GM21381 (cell line): ENCODE measurements around the gene COL25A1.
"Not testable (repeated sequence)": the region's sequence is repeated elsewhere in the genome, so short reads cannot be mapped to it uniquely, and the experiment has no call there.

ENCODE experiments used
- ATAC-seq: cut with Tn5 transposase; IDR thresholded peaks from one replicate; pipeline ENCODE4 v1.9.1; 2021; ENCODE audit warnings: mild to moderate bottlenecking, moderate library complexity; ENCODE audit not compliant: unreplicated experiment

The COL25A1 gene

DNA sequence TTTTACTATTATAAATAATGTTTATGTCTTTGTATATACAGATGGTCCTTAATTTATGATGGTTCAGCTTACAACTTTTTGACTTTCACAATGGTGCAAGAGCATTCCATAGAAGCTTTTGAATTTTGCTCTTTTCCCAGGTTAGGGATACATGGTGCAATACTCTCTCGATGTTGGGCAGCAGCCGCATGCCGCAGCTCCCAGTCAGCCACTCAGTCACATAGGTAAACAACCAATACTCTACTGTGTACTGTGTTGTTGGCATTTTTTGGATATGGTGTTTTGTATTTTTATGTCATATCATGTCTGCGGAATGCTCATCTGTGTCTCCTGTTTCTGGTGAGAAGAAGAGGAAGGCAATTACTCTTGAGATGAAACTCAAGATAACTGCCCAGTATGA lies 281.6 kb downstream of the COL25A1 start:
- no peak for ATAC-seq

- ATAC-seq, result no peak
These were observed 286.3 kb downstream of the COL25A1 start for GRCh38 chr4:109016200-109016599.

DNA sequence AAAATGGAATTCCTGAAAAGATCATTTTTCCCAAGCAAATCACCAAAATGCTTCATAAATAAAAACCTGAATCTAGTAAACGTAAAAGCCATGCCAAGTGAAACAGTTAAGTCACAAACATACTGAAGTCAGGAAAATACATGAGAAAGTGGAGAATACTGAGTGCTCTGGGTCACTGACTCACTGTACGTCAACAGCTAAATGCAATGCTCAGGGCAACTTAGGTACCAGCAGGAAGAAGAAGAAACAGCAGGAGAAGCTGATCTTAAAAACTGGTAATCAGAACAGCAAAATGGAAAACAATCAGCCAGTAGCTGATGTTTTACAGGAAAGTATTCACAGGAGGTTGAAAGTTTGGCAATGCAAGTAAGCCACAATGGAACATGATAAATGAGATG lies 287.0 kb downstream of the COL25A1 start:
- ATAC-seq, result no peak

GRCh38 chr4:109014593-109015412 lies 287.7 kb downstream of the COL25A1 start:
- no peak for ATAC-seq

GRCh38 chr4:109012286-109012880 lies 290.1 kb downstream of the COL25A1 start:
- no peak for ATAC-seq

- no peak for ATAC-seq
These were observed 291.0 kb downstream of the COL25A1 start for GRCh38 chr4:109011241-109012026.

- ATAC-seq, result no peak
These were observed 291.9 kb downstream of the COL25A1 start for GRCh38 chr4:109010521-109010920.

GRCh38 chr4:109009909-109010308 lies 292.5 kb downstream of the COL25A1 start:
- no peak for ATAC-seq

DNA sequence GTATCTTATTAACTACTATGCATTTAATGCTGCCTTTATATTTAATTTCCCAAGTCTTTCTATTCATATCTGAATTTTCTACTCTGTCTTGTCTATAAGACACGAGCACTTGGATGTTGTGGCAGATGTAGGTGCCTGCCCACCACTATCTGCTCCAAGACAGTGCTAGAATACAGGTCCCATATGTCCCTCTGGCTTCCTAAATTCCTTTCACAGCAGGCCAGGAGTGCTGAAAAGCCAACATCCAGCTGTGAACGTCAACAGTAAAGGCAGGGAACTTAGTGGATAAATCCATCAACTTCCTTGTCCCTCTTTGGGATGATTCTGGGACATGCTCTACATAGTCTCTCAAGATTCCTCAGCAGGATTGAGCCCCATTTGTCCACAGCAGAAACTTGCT lies 294.5 kb downstream of the COL25A1 start:
- ATAC-seq, result no peak

GRCh38 chr4:109005523-109005922 lies 296.9 kb downstream of the COL25A1 start:
- no peak for ATAC-seq

GRCh38 chr4:109004418-109004817 lies 298.0 kb downstream of the COL25A1 start:
- no peak for ATAC-seq

- no peak for ATAC-seq
These were observed 298.5 kb downstream of the COL25A1 start for GRCh38 chr4:109003964-109004363.

GRCh38 chr4:108991551-108992328 lies 310.7 kb downstream of the COL25A1 start:
- no peak for ATAC-seq

DNA sequence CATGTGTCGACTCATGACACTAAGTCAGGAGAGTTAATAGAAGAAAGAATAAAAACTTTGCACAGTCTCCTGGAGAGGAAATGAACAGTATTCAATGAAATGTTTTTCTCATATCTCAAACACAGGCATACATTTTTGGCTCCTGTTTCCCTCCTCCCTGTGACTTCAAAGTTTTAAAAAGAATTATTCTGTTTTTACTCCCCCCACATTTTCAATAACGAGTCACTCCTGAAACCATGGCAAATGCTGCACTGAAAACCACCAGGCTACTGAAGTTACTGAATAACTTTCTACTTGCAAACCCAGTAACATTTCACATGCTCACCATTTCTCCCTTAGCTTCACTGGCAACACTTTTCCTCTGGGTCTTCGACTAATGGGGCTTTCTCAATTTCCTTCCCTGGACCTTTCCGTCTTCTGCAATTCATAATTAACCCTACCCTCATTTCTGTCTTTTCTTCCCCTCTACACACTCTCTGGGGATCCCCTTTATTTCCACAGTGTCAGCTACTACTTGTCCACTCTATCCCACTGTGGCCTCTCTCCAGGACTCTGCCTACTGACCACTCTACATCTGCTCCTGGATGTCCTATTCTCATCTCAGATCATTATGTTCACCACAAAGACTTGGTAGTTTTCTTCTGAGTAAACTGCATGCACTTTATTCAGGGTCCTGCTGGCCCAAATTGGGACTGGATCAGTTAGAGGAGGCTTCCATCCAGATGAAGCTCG lies 313.8 kb downstream of the COL25A1 start:
- peak; percentile 82 for ATAC-seq

DNA sequence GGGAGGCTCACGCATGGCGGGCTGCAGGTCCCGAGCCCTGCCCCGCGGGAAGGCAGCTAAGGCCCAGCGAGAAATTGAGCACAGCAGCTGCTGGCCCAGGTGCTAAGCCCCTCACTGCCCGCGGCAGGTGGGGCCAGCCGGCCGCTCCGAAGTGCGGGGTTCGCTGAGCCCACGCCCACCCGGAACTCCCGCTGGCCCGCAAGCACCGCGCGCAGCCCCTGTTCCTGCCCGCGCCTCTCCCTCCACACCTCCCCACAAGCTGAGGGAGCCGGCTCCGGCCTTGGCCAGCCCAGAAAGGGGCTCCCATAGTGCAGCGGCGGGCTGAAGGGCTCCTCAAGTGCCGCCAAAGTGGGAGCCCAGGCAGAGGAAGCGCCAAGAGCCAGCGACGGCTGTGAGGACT lies 318.0 kb downstream of the COL25A1 start:
- not testable (repeated sequence) for ATAC-seq

DNA sequence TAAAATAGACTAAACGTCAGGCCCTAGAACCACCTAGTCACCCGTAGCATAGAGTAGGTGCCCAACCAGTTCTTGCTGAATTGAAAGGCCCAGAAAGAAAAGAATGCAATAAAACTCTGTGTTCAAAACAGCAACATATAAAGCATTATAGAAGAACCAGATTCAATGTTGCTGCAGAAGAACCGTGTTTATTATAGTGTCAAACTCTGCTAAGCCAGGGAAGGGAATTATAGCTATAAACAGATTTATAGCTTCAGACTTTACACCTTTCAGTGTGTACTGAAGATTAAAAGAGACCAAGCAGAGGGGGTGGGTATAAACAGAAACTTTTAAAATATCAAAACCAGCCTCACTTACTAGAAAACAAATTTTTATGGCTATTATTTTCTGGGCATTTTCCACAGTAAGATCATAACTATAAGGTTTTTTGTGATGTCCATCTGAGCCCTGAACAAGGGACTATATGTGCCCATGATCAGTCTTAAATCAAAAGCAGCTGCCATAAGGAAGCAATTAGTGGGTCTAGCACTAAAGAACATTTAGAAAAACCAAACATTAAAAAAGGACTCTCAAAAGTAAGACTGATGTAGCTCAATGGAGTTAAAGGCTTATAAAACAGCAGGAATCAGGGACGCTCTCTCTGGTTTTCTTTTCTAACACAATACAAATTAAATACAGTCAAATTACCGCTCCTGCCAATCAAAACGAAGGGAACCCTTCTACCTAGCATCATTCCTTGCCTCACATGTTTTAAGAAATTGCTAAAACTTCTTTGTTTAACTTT lies 319.9 kb downstream of the COL25A1 start:
- ATAC-seq, result no peak

DNA sequence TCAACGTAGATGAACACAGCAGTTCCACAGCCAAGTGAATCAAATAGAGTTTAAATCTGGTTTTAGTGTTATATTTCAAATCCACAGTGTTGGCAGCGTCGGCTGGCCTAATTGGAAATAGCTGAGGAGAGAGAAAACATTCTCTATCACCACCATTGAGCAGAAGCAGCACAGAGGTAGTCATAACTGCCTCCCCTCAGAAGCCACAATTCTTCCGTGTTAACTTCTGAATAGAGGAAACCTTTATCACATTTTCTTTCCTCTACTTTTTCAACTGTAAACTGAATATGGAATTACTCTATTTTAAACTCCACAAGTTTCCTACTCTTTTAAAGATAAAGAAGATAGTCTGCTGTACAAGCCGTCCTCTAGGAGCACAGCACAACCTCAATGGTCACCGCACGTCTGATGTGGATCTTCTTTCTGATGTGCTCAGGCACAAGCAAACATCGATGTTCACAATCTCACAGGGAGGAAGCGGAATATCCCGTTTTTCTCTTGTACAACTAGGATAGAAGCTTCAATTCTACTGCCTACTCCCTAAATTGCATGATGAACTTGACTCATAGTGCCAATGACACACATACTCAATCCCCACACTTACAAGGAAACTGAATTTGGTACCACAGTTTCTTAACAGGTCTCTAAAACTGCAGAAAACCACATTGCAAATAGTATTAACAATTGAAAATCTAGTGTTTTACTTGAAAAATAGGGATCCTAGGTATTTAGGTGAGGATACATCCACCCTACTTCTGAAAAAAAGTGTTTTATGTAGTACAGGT lies 321.8 kb downstream of the COL25A1 start:
- ATAC-seq, result no peak

DNA sequence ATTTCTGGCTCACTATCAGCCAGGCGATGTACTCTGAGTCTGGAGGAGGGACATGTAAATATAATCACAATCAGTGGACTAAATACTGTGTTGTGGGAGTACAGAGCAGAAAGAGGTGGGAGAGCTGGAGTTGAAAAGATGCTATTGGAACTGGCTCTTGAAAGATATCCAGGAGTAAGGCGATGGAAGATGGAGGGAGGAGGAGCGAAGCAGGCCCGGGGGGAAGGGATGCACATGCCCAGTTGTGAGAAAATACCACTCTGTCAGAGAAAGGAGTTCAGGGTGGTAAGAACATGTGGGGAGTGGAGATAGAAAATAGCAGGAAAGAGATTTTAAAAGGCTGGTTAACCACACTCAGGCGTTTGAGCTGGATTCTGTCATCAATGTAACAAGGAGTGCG lies 322.7 kb downstream of the COL25A1 start:
- no peak for ATAC-seq

DNA sequence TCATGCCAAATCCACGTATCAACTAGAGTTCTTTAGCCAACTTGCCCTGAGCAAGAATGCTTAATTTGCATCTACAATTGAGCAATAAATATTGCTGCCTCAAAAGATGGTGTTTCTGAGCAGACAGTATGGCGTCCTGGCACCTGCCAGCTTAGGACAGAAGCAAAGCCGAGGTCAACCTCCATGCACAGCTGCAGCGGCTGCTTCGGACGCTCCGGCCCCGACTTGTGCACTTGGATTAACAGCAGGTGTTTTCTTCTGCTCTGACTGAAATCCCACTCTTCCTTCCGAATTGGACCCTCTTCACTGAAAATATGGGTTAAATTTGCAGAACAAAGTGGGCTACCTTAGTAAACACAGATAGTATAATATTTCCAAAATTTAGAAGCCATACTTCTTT lies 324.4 kb downstream of the COL25A1 start:
- no peak for ATAC-seq
